CD4-positive, alpha-beta T cell treated with Interleukin-17A for 4 hours (primary cell): ENCODE data around the gene ARFGAP3.

Source experiments
- DNase-seq: peaks from one replicate; pipeline ENCODE4 v3.0.0-alpha.2; 2020; ENCODE audit warnings: mixed read lengths

ARFGAP3 gene

GRCh38 chr22:42857845-42858481 is 890 bp upstream of the ARFGAP3 start:
- DNase-seq = peak; percentile 8

GRCh38 chr22:42856179-42856864 is 751 bp downstream of the ARFGAP3 start:
- DNase-seq = peak; percentile 71

DNA sequence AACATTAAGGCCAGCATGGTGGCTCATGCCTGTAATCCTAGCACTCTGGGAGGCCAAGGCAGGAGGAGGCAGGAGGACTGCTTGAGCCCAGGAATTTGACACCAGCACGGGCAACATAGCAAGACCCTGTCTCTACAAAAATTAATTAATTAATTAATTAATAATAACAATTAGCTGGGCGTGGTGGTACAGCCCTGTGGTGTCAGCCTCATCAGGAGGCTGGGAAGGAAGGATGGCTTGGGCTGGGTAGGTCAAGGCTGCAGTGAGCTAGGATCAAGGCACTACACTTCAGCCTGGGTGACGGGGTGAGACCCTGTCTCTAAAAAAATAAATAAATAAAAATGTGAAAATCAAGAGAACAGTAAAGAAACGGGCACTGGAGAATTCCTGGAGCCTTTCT is 1.4 kb downstream of the ARFGAP3 start:
- no peak for DNase-seq

DNA sequence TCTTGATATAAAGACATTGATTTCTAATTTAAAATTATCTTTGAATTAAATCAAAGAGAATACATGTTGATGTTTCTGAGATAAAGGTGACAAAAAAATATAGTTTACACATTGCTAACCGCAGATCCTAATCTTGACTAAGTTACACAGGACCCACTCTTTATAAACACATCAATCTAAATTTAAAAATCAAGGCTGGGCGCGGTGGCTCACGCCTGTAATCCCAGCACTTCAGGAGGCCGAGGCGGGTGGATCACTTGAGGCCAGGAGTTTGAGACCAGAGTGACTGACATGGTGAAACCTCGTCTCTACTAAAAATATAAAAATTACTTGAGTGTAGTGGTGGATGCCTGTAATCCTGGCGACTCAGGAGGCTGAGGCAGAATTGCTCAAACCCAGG is 1.9 kb downstream of the ARFGAP3 start:
- no peak for DNase-seq

- no peak for DNase-seq
These were observed 8.0 kb downstream of the ARFGAP3 start for GRCh38 chr22:42848941-42849550.

GRCh38 chr22:42847110-42847509 is 10.0 kb downstream of the ARFGAP3 start:
- DNase-seq = no peak

DNA sequence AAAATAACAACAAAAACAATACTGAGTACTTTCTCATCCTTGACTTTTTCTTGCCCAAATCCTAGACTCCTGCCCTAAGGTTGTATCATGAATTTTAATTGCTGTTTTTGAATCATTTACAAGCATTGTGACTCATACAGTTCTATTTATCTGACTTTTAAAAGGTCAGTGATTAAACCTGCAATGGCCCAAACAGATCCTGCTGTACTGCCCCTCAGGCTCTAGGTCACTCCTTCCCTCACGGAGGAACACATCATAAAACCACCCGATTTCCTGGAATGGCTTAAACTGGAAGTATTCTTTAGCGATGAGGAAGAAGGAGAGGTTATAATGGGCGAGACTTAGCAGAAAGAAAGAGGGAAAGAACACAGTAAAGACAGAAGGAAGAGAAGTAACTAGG is 12.3 kb downstream of the ARFGAP3 start:
- DNase-seq = no peak

DNA sequence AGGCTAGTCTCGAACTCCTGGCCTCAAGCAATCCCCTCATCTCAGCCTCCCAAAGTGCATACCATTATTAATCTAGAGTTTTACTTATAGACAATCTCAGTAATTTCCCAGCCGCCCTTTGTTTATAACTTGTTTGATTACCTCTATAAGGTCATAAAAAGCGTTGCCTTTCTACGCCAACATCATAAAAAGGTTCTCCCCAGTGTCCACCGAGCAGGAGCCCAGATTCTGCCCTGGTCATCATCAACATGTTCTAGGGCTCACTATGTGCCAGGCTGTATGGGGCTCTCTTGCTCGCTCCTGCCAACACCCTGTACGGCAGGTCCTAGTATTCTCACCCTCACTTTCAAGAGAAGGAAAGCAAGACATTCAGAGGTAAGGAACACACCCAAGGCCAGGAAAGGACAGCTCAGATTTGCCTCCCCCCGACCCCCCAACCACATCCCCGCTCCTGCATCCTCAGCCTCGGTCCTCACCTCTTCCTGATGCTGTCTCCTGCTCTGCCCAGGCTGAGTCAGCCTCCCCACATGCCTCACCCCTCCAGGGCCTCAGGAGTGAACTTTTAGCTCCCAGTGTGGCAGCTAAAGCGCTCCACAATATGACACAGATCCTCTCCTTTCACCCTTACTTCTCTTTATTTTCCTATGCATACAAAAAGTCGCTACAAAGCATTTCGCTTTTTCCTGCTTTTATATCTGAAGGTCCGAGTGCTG is 14.3 kb downstream of the ARFGAP3 start:
- no peak for DNase-seq

DNA sequence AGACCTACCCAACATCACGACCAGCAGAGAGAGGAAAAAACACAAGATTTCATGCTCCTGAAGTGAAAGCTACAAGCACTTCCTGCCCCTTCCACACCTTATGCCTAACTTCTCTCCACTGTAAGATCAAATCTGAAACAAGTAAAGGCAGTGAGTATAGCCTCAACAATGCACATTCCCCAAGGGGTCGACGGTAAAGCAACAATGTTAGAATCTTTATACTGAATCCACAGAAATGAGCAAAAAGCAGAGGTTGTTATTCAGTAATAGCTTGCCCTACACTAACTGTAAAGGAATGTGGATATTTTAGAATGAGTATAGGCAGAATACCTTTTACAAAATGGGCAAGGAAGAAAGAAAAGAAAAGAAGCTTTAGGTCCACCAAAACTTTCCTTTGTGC is 15.6 kb downstream of the ARFGAP3 start:
- DNase-seq = no peak

GRCh38 chr22:42837556-42837955 is 19.5 kb downstream of the ARFGAP3 start:
- DNase-seq = no peak

- DNase-seq = no peak
These were observed 21.0 kb downstream of the ARFGAP3 start for GRCh38 chr22:42836026-42836425.

- DNase-seq = no peak
These were observed 22.7 kb downstream of the ARFGAP3 start for GRCh38 chr22:42834177-42834949.

DNA sequence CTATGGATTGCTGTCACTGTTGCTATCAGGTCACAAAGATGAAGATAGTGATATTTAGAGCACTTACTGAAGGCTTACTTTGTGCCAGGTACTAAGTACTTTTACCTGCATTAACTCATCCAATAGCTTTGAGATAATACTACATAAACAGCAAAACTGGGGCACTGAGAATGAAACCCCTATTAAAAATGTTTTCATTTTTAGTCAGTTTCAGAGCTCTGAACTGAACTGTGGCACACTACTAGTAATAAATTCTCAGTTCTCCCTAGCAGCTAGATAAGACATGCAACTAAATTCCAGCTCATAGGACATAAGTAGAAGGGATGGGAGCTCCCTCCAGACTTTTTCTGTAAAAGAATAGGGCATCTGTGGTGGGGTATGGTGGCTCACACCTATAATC is 24.0 kb downstream of the ARFGAP3 start:
- no peak for DNase-seq

GRCh38 chr22:42831712-42832111 is 25.4 kb downstream of the ARFGAP3 start:
- no peak for DNase-seq

DNA sequence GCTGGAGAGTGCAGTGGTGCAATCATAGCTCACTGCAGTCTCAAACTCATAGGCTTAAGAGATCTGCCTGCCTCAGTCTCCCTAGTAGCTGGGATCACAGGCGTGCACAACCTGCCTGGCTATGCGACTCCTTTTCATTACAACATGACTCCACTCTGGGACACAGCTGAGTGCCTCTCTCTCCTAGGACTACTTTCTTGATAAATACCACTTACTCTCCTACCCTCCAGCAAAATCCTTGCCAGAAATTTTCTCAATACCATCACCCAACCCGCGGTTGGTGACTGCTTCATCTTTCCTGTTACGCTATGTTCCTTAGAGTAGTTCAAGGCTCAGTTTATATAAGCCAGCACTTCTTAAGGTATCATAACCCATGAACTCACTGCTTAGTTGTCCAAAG is 26.9 kb downstream of the ARFGAP3 start:
- no peak for DNase-seq

DNA sequence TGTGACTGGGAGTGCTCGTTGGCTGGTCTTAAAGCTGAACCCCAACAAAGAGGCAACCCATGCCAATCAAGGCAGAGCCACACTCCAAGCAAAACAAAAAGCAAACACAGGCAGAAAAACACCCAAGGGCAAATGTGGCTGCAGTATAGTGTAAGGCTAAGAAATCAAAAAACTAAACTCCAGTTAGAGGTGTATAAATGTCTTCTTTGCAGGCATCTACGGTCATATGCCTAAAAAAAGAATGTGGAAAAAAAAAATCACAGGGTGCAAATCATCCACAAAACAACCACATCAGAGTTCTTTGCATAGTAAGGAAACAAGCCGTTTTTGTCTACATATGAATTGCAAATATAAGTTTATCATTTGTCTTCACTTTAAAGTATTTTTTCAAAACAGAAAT is 27.8 kb downstream of the ARFGAP3 start:
- no peak for DNase-seq

- no peak for DNase-seq
These were observed 31.3 kb downstream of the ARFGAP3 start for GRCh38 chr22:42825796-42826195.

GRCh38 chr22:42821386-42821785 is 35.7 kb downstream of the ARFGAP3 start:
- no peak for DNase-seq

GRCh38 chr22:42820045-42820763 is 36.9 kb downstream of the ARFGAP3 start:
- DNase-seq = no peak

DNA sequence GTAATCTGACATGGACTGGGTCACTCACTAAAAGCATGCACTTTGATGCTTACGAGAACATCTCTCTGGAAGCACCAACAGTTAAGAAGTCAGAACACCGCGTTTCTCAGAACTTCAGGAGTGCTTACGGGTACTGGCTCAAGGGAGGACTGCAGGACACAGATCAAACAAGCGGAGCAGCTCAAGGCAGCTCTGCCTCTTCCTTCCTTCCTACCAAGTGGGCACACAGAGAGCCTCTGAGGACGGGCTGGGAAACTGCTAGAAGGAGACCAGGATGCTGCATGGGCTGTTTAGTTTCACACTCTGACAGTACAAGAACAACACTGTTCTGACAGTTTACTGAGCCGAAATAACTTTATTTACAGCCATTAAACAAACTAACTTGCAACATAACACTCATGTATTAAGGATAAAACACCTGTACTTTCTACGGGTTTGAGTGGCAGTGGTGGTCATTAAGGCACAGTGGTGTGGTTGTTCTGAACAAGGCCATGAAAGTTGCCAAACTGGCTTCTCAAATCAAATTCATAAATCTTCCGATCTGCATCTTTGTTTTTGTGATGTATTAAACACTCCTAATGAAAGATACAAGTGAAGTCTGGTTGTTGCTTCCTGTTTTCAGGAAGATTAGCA is 37.5 kb downstream of the ARFGAP3 start:
- DNase-seq = no peak

DNA sequence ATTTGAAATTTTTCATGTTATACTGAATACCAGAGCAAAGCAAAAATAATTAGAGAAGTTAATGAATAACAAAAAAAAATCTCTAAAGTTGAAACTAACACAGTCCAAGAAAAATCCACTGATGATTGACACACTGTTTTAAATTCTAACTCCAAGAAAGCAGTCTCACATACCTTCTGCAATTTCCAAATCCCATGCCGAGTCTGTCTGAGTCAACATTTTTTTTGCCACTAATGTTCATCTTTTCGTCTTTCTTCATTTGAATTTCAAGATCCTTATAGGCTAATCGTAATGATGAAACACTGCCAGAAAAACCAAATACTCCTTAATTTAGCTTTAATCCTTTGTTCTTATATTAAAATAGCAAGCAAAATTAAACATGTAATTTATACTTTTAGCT is 39.5 kb downstream of the ARFGAP3 start:
- DNase-seq = no peak

DNA sequence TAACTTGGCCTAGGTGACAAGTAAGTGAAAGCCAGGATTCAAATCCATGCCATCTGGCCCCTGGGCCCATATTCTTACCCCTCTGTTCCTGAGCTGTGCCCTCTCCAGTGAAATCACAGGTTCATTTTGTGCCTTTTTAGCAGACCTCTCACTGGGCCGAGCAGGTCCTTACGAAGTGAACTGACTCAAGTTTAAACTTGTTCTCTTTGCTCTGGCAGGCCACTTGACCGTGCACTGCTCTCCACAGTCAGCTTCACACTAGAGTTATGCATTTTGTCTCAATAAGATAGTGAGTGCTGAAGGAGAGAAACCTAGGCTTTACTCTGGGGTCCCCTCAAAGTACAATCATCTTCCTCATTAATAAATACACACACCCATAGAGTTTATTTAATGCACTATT is 40.7 kb downstream of the ARFGAP3 start:
- no peak for DNase-seq
